ENCODE results near the gene MAML2.

Gene MAML2

GRCh38 chr11:96013461-96014213 is 329.4 kb downstream of the MAML2 start:
- no peak overlapping the region for H3K4me3 ChIP-seq (ENCODE audit: low read depth, low read length)
- no peak for DNase-seq (ENCODE audit: low read depth, low spot score)
- TF ChIP-seq CTCF (IDR thresholded peaks at IDR 0.05; ENCODE audit: low read depth, low read length), result no peak
- in situ Hi-C loops (cut with HindIII; ENCODE audit: low sequenced_read_pairs), result no loop called here

- peak; percentile 87 for DNase-seq (ENCODE audit: low read depth, low spot score)
- H3K4me3 ChIP-seq (ENCODE audit: low read depth, low read length), result no peak overlapping the region
- in situ Hi-C loops (cut with HindIII; ENCODE audit: low sequenced_read_pairs), result no loop called here
- peak; percentile 84 for TF ChIP-seq CTCF (IDR thresholded peaks at IDR 0.05; ENCODE audit: low read depth, low read length)
Observed at GRCh38 chr11:96012086-96012824, 330.7 kb downstream of the MAML2 start.

- in situ Hi-C loops (cut with HindIII; ENCODE audit: low sequenced_read_pairs), result no loop called here
- TF ChIP-seq CTCF (IDR thresholded peaks at IDR 0.05; ENCODE audit: low read depth, low read length), result no peak
- H3K4me3 ChIP-seq (ENCODE audit: low read depth, low read length), result no peak overlapping the region
- no peak for DNase-seq (ENCODE audit: low read depth, low spot score)
Observed at GRCh38 chr11:96010683-96011082, 332.3 kb downstream of the MAML2 start.

- in situ Hi-C loops (cut with HindIII; ENCODE audit: low sequenced_read_pairs), result no loop called here
- no peak for TF ChIP-seq CTCF (IDR thresholded peaks at IDR 0.05; ENCODE audit: low read depth, low read length)
- DNase-seq (ENCODE audit: low read depth, low spot score), result no peak
- no peak overlapping the region for H3K4me3 ChIP-seq (ENCODE audit: low read depth, low read length)
Observed at GRCh38 chr11:96008161-96008720, 334.8 kb downstream of the MAML2 start.

- H3K4me3 ChIP-seq (ENCODE audit: low read depth, low read length), result no peak overlapping the region
- DNase-seq (ENCODE audit: low read depth, low spot score), result no peak
- TF ChIP-seq CTCF (IDR thresholded peaks at IDR 0.05; ENCODE audit: low read depth, low read length), result no peak
- in situ Hi-C loops (cut with HindIII; ENCODE audit: low sequenced_read_pairs), result no loop called here
Observed at GRCh38 chr11:96006037-96006436, 337.0 kb downstream of the MAML2 start.

GRCh38 chr11:96004862-96005261 is 338.1 kb downstream of the MAML2 start:
- no peak for TF ChIP-seq CTCF (IDR thresholded peaks at IDR 0.05; ENCODE audit: low read depth, low read length)
- DNase-seq (ENCODE audit: low read depth, low spot score), result no peak
- in situ Hi-C loops (cut with HindIII; ENCODE audit: low sequenced_read_pairs), result no loop called here
- H3K4me3 ChIP-seq (ENCODE audit: low read depth, low read length), result no peak overlapping the region

Data from astrocyte of the spinal cord (primary cell).